HCT116 (cell line): ENCODE measurements around the gene SEPTIN6.

Experiments used
- CTCF ChIP-seq, 3 experiments: fragments of 200-600 bp in 1 of 3; sonication (generic) in 1 of 3; IDR thresholded peaks in 2 of 3; conservative IDR thresholded peaks in 1 of 3; 2 replicates each; pipeline ENCODE4 v1.5.1; 2012 to 2017; ENCODE audit warnings: low read depth in 2 of 3, low read length in 2 of 3, antibody characterized with exemption in 1 of 3, borderline replicate concordance in 1 of 3, control low read depth in 1 of 3, mild to moderate bottlenecking in 1 of 3, mixed read lengths in 1 of 3, mixed run types in 1 of 3, moderate library complexity in 1 of 3; ENCODE audit not compliant: insufficient read depth in 1 of 3
- JUND ChIP-seq: IDR thresholded peaks from 2 replicates; pipeline ENCODE4 v1.6.1; 2012
- RAD21 ChIP-seq: IDR thresholded peaks from 2 replicates; pipeline ENCODE4 v1.6.1; 2012; ENCODE audit warnings: low read depth, mild to moderate bottlenecking
- SP1 ChIP-seq: IDR thresholded peaks from 2 replicates; pipeline ENCODE4 v1.6.1; 2012; ENCODE audit warnings: low read depth
- ZFX ChIP-seq: fragments of 450-650 bp; IDR thresholded peaks from 2 replicates; pipeline ENCODE4 v1.6.1; 2017
- ZNF274 ChIP-seq: fragments of 200-500 bp; sonication (Bioruptor generic); IDR thresholded peaks from 2 replicates; pipeline ENCODE4 v1.6.1; 2014; ENCODE audit warnings: mild to moderate bottlenecking, low read depth, low read length, inconsistent platforms

- TF ChIP-seq JUND (no peak), CTCF (IDR thresholded peaks at IDR 0.05 in 2 of 3, conservative IDR thresholded peaks at IDR 0.05 in 1 of 3; ENCODE audit: borderline replicate concordance in 1 of 3, insufficient read depth in 1 of 3, low read depth in 2 of 3, low read length in 2 of 3) (no peak), SP1 (no peak), RAD21 (no peak), ZFX (no peak), ZNF274 (no peak)
Measured at GRCh38 chrX:119659522-119659921, 33.4 kb downstream of the SEPTIN6 start.
